B cell (primary cell): ENCODE data around the gene GDPD3. TPM values are rescaled to one million over a fixed set of nuclear protein-coding genes. Genes with fewer than 3 reads are reported as not detected.

Experiments used
- ATAC-seq: fragments of 200-7000 bp; cut with Tn5 transposase; one replicate; pipeline ENCODE4 v1.10.0; 2021; ENCODE audit warnings: low read depth, mild to moderate bottlenecking, moderate number of reproducible peaks, moderate library complexity
- CTCF ChIA-PET: fragments of 350-600 bp; sonication (Branson Sonifier 250); formaldehyde crosslinking; loops from one replicate; lab custom pipeline; 2021; ENCODE audit warnings: antibody characterized with exemption, inconsistent platforms; lab: Charles Lee
- POLR2A ChIA-PET: fragments of 350-600 bp; sonication (Branson Sonifier 250); formaldehyde crosslinking; loops from one replicate; lab custom pipeline; 2021; ENCODE audit warnings: antibody characterized with exemption; lab: Charles Lee
- DNase-seq: peaks from one replicate; pipeline ENCODE4 v3.0.0; 2013
- H2AFZ ChIP-seq: 2 replicates; pipeline ENCODE4 v1.6.1; 2012; ENCODE audit warnings: mild to moderate bottlenecking, low read depth, low read length; ENCODE audit not compliant: insufficient read depth, poor library complexity, severe bottlenecking
- H3K27ac ChIP-seq, 2 donors: 1 replicate in 1 of 2; 2 replicates in 1 of 2; pipeline ENCODE4 v1.5.1; 2012 to 2013; ENCODE audit warnings: low read length in 2 of 2, mild to moderate bottlenecking in 2 of 2, moderate library complexity in 1 of 2
- H3K27me3 ChIP-seq, 4 experiments: fragments of 200-600 bp in 1 of 4; sonication (generic) in 1 of 4; replicated peaks in 1 of 4; 1 replicate in 2 of 4; 2 replicates in 2 of 4; pipeline versions ENCODE4 v1.6.1 to v1.7.0; 2013 to 2016; ENCODE audit warnings: low read length in 3 of 4, mild to moderate bottlenecking in 2 of 4, mixed read lengths in 1 of 4, moderate library complexity in 1 of 4; ENCODE audit not compliant: insufficient read depth in 4 of 4, control insufficient read depth in 3 of 4; ENCODE audit errors: control extremely low read depth in 1 of 4
- H3K36me3 ChIP-seq, 2 experiments: replicated peaks in 1 of 2; 1 replicate in 1 of 2; 2 replicates in 1 of 2; pipeline versions ENCODE4 v1.6.1 to v1.7.1; 2013; ENCODE audit warnings: low read length in 1 of 2; ENCODE audit not compliant: insufficient read depth in 2 of 2, control insufficient read depth in 1 of 2; ENCODE audit errors: control extremely low read depth in 1 of 2, extremely low read depth in 1 of 2
- H3K4me1 ChIP-seq, 2 donors: fragments of 200-600 bp in 1 of 2; sonication (generic) in 1 of 2; 1 replicate in 1 of 2; 2 replicates in 1 of 2; pipeline versions ENCODE4 v1.5.1 to v1.6.1; 2013 to 2017; ENCODE audit warnings: low read length in 2 of 2; ENCODE audit not compliant: control insufficient read depth in 2 of 2, insufficient read depth in 2 of 2
- H3K4me2 ChIP-seq: replicated peaks from 2 replicates; pipeline ENCODE3; 2012; ENCODE audit warnings: mild to moderate bottlenecking, low read depth, low read length; ENCODE audit not compliant: poor library complexity, severe bottlenecking
- H3K4me3 ChIP-seq, 5 experiments: fragments of 200-600 bp in 1 of 5; sonication (generic) in 1 of 5; 1 replicate in 3 of 5; 2 replicates in 2 of 5; pipeline versions ENCODE4 v1.5.1 to v1.7.0; 2011 to 2016; ENCODE audit warnings: low read length in 4 of 5, mild to moderate bottlenecking in 4 of 5, low read depth in 2 of 5, control low read depth in 1 of 5, moderate library complexity in 1 of 5; ENCODE audit not compliant: insufficient read depth in 1 of 5; ENCODE audit errors: control extremely low read depth in 1 of 5, extremely low read depth in 1 of 5
- H3K79me2 ChIP-seq: fragments of 200-600 bp; sonication (generic); one replicate; pipeline ENCODE4 v1.6.0; 2016; ENCODE audit warnings: low read length; ENCODE audit not compliant: control insufficient read depth, insufficient read depth
- H3K9ac ChIP-seq: fragments of 200-600 bp; sonication (generic); 2 replicates; pipeline ENCODE4 v1.6.1; 2017; ENCODE audit warnings: mild to moderate bottlenecking, low read length, moderate library complexity
- H3K9me3 ChIP-seq, 3 donors: one replicate each; pipeline versions ENCODE4 v1.6.1 to v1.7.1; 2013; ENCODE audit warnings: low read length in 2 of 3; ENCODE audit not compliant: control insufficient read depth in 2 of 3, insufficient read depth in 1 of 3; ENCODE audit errors: control extremely low read depth in 1 of 3
- H4K20me1 ChIP-seq: 2 replicates; pipeline ENCODE4 v1.6.0; 2012; ENCODE audit warnings: mild to moderate bottlenecking, low read length; ENCODE audit not compliant: insufficient read depth, control insufficient read depth, poor library complexity, severe bottlenecking
- H3K27ac Mint-ChIP-seq: one replicate; pipeline ENCODE4 v1.8.0; 2021; ENCODE audit warnings: mixed read lengths
- H3K27me3 Mint-ChIP-seq: one replicate; pipeline ENCODE4 v1.8.0; 2021; ENCODE audit warnings: mixed read lengths
- H3K4me1 Mint-ChIP-seq: one replicate; pipeline ENCODE4 v1.8.0; 2021; ENCODE audit warnings: mixed read lengths
- H3K4me3 Mint-ChIP-seq: one replicate; pipeline ENCODE4 v1.8.0; 2021; ENCODE audit warnings: mixed read lengths
- H3K9me3 Mint-ChIP-seq: one replicate; pipeline ENCODE4 v1.8.0; 2022; ENCODE audit warnings: mixed read lengths; ENCODE audit not compliant: insufficient read depth
- EZH2 ChIP-seq: IDR thresholded peaks from 2 replicates; pipeline ENCODE4 v1.6.1; 2012; ENCODE audit warnings: borderline replicate concordance, low read depth, mild to moderate bottlenecking, moderate library complexity, low read length; ENCODE audit not compliant: insufficient read depth, poor library complexity, severe bottlenecking
- WGBS: methylation state at CpG from one replicate; pipeline ENCODE4 v1.1.5; 2013; ENCODE audit warnings: missing lambda C conversion rate; ENCODE audit not compliant: insufficient coverage; 5-methylcytosine and 5-hydroxymethylcytosine counted together
- intact Hi-C: fragments of 100-400 bp; cut with micrococcal nuclease; formaldehyde crosslinking; loops from one replicate; pipeline ENCODE4 v1.10.0; 2022
- polyA plus RNA-seq: library from polyadenylated mRNA; depleted of rRNA; stranded (reverse); fragments of >200 nt; gene quantifications from 2 replicates; pipeline ENCODE4 v1.2.3, GENCODE V29; 2012
- total RNA-seq, 2 donors: library from RNA; stranded (reverse); fragments of 120-200 nt in 1 of 2; gene quantifications; 1 replicate in 1 of 2; 2 replicates in 1 of 2; pipeline versions ENCODE4 v1.2.3 to v1.2.4, GENCODE V29; 2013 to 2022
- TF ChIP-seq, protein P1 (sequence below): fragments of 200-600 bp; IDR thresholded peaks from one replicate; pipeline ENCODE4 v1.8.0; 2022; ENCODE audit warnings: antibody characterized with exemption, mild to moderate bottlenecking

GDPD3 gene
- total and polyA plus RNA-seq, 2 donors (not counting 1 experiment from before 2014, with no cell fraction given) = 10.6 to 17.3 TPM

DNA sequence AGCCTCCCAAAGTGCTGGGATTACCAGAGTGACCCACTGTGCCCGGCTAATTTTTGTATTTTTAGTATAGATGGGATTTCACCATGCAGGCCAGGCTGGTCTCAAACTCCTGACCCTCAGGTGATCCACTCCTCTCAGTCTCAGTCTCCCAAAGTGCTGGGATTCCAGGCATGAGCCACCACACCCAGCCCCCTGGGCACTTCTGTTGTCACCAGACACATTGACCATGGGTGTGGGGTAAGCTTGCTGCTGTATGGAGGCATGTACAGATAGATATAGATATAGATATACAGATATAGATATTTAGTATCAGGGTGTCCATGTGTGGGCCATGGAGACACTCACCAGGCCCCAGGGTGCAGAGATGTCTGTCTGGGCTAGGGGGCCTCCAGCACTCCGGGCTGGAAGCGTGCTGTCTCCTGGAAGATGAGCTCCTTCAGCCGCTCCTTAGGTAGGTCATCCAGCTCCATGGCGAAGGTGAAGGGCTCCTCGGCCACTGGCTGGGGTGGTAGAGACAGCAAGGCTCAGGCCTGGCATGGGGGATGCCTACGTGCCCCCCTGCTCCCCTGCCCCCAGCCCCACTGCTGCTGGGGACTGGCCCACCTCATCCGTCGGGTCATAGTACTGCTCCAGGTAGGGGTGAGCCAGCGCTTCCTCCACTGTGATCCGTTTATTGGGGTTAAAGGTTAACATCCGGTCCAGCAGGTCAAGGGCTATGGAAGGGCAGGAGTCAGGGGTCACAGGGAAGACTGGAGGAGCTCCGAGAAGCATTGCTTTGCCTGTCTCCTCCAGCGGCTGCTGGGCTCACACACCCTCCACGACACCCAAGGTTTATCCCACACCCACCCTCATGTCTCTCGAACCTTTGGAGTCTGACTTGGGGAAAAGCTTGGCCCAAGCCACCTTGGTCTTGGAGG is 3.2 kb upstream of the GDPD3 start:
- Histone ChIP-seq H3K4me1 (peaks cover 5 to 15% of the 10 kb centered on the region in 2 donors), H4K20me1 (no peaks in the 10 kb centered on the region), H3K4me3 (no peak overlapping the region), H3K79me2 (no peaks in the 10 kb centered on the region), H3K9ac (no peak overlapping the region), H3K36me3 (peaks cover 0 to 31% of the 10 kb centered on the region in 2 experiments), H3K4me2 (no peak overlapping the region), H3K27ac (no peak overlapping the region), H3K9me3 (peaks cover 0 to 3% (median 0%) of the 10 kb centered on the region in 3 donors), H2AFZ (no peak overlapping the region), H3K27me3 (no peaks in the 10 kb centered on the region)
- ChIA-PET POLR2A (no interaction called here), CTCF (no interaction called here)
- no peaks in the 10 kb centered on the region for H3K9me3 Mint-ChIP-seq
- WGBS = 100% methylated on average over 10 of the region's 16 CpGs
- no peaks in the 10 kb centered on the region for H3K27me3 Mint-ChIP-seq
- peaks cover 18% of the 10 kb centered on the region for H3K4me1 Mint-ChIP-seq
- DNase-seq (no peak), ATAC-seq (no peak)
- no peak for TF ChIP-seq EZH2
- TF ChIP-seq, protein P1, sequence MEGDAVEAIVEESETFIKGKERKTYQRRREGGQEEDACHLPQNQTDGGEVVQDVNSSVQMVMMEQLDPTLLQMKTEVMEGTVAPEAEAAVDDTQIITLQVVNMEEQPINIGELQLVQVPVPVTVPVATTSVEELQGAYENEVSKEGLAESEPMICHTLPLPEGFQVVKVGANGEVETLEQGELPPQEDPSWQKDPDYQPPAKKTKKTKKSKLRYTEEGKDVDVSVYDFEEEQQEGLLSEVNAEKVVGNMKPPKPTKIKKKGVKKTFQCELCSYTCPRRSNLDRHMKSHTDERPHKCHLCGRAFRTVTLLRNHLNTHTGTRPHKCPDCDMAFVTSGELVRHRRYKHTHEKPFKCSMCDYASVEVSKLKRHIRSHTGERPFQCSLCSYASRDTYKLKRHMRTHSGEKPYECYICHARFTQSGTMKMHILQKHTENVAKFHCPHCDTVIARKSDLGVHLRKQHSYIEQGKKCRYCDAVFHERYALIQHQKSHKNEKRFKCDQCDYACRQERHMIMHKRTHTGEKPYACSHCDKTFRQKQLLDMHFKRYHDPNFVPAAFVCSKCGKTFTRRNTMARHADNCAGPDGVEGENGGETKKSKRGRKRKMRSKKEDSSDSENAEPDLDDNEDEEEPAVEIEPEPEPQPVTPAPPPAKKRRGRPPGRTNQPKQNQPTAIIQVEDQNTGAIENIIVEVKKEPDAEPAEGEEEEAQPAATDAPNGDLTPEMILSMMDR = no peak
- no peak overlapping the region for H3K27ac Mint-ChIP-seq
- intact Hi-C loops = no loop called here
- no peak overlapping the region for H3K4me3 Mint-ChIP-seq

DNA sequence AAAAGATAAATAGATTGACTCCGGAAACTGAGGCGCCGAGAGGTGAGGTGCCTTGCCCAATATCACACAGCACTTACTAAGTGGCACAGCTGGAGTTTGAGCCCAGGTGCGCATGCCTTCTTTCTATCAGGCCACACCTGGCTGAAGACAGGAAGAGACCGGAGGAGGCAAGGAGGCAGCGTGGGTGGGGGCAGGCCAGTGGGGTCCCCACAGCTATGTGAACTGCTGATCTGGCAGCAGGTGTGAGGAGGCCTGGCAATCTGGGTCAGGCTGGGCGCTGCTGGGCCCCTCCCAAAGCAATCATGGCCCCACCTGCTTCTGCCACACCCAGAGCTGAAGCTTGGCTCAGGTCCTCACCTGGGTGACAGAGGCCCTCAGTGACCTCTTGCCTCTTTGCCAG is 1.9 kb upstream of the GDPD3 start:
- Histone ChIP-seq H3K4me2 (no peak overlapping the region), H3K4me1 (peaks cover under 1 to 8% of the 10 kb centered on the region in 2 donors), H3K36me3 (peaks cover 4 to 32% of the 10 kb centered on the region in 2 experiments), H3K9ac (no peak overlapping the region), H3K27me3 (no peaks in the 10 kb centered on the region), H2AFZ (no peak overlapping the region), H3K4me3 (no peak overlapping the region), H4K20me1 (no peaks in the 10 kb centered on the region), H3K9me3 (peaks cover 0 to 3% (median 0%) of the 10 kb centered on the region in 3 donors), H3K27ac (peak overlapping the region in 1 of 2 donors; percentile 19), H3K79me2 (no peaks in the 10 kb centered on the region)
- TF ChIP-seq, protein P1 = no peak
- TF ChIP-seq EZH2 = no peak
- ATAC-seq (peak; percentile 11), DNase-seq (no peak)
- Mint-ChIP-seq H3K9me3 (no peaks in the 10 kb centered on the region), H3K4me3 (no peak overlapping the region), H3K27ac (no peak overlapping the region), H3K27me3 (no peaks in the 10 kb centered on the region), H3K4me1 (peaks cover 10% of the 10 kb centered on the region)
- ChIA-PET CTCF (interaction anchor here (1.3 kb wide), 1 partner anchor 294 kb away, joined by 5 read pairs; no protein-coding TSS in a partner anchor), POLR2A (interaction anchor here (0.7 kb wide), 1 partner anchor 24 kb away, joined by 7 read pairs; no protein-coding TSS in a partner anchor)
- intact Hi-C loops = no loop called here
- WGBS = 69% methylated on average over 6 of the region's 7 CpGs
